Measurements from ENCODE around the gene DPF3.

The DPF3 gene

GRCh38 chr14:72699852-72700257 lies 194.0 kb downstream of the DPF3 start:
- DNase-seq (ENCODE audit: extremely low spot score, insufficient read length, low read depth) (no peak), FAIRE-seq (no peak)

- DNase-seq (ENCODE audit: extremely low spot score, insufficient read length, low read depth) (no peak), FAIRE-seq (no peak)
These were observed 194.5 kb downstream of the DPF3 start for GRCh38 chr14:72699443-72699842.

GRCh38 chr14:72692696-72693095 lies 201.2 kb downstream of the DPF3 start:
- no peak for FAIRE-seq
- no peak for DNase-seq (ENCODE audit: extremely low spot score, insufficient read length, low read depth)

GRCh38 chr14:72690324-72690723 lies 203.6 kb downstream of the DPF3 start:
- no peak for FAIRE-seq

GRCh38 chr14:72688990-72689671 lies 204.8 kb downstream of the DPF3 start:
- DNase-seq (ENCODE audit: extremely low spot score, insufficient read length, low read depth), result no peak
- FAIRE-seq, result no peak

More at GRCh38 chr14:72690324-72690723, 203.6 kb downstream of the DPF3 start:
- no peak for DNase-seq (ENCODE audit: extremely low spot score, insufficient read length, low read depth)

GRCh38 chr14:72686832-72687231 lies 207.1 kb downstream of the DPF3 start:
- DNase-seq (ENCODE audit: extremely low spot score, insufficient read length, low read depth) (no peak), FAIRE-seq (no peak)

- no peak for DNase-seq (ENCODE audit: extremely low spot score, insufficient read length, low read depth)
- no peak for FAIRE-seq
These were observed 207.8 kb downstream of the DPF3 start for GRCh38 chr14:72686101-72686500.

GRCh38 chr14:72685456-72685855 lies 208.4 kb downstream of the DPF3 start:
- FAIRE-seq, result no peak
- DNase-seq (ENCODE audit: extremely low spot score, insufficient read length, low read depth), result no peak

GRCh38 chr14:72683787-72684186 lies 210.1 kb downstream of the DPF3 start:
- FAIRE-seq (no peak), DNase-seq (ENCODE audit: extremely low spot score, insufficient read length, low read depth) (no peak)

- FAIRE-seq, result no peak
These were observed 211.7 kb downstream of the DPF3 start for GRCh38 chr14:72682188-72682587.

GRCh38 chr14:72680853-72681640 lies 212.9 kb downstream of the DPF3 start:
- DNase-seq (ENCODE audit: extremely low spot score, insufficient read length, low read depth) (no peak), FAIRE-seq (no peak)

More at GRCh38 chr14:72682188-72682587, 211.7 kb downstream of the DPF3 start:
- no peak for DNase-seq (ENCODE audit: extremely low spot score, insufficient read length, low read depth)

GRCh38 chr14:72679536-72680151 lies 214.3 kb downstream of the DPF3 start:
- DNase-seq (ENCODE audit: extremely low spot score, insufficient read length, low read depth) (no peak), FAIRE-seq (no peak)

GRCh38 chr14:72679141-72679535 lies 214.8 kb downstream of the DPF3 start:
- FAIRE-seq (no peak), DNase-seq (ENCODE audit: extremely low spot score, insufficient read length, low read depth) (no peak)

GRCh38 chr14:72678356-72678755 lies 215.5 kb downstream of the DPF3 start:
- FAIRE-seq (no peak), DNase-seq (ENCODE audit: extremely low spot score, insufficient read length, low read depth) (no peak)

GRCh38 chr14:72677664-72678063 lies 216.2 kb downstream of the DPF3 start:
- no peak for FAIRE-seq
- no peak for DNase-seq (ENCODE audit: extremely low spot score, insufficient read length, low read depth)

GRCh38 chr14:72675126-72675525 lies 218.8 kb downstream of the DPF3 start:
- FAIRE-seq (peak; percentile 38), DNase-seq (ENCODE audit: extremely low spot score, insufficient read length, low read depth) (no peak)

- no peak for FAIRE-seq
- no peak for DNase-seq (ENCODE audit: extremely low spot score, insufficient read length, low read depth)
These were observed 220.7 kb downstream of the DPF3 start for GRCh38 chr14:72673179-72673578.

- DNase-seq (ENCODE audit: extremely low spot score, insufficient read length, low read depth), result no peak
- FAIRE-seq, result no peak
These were observed 227.3 kb downstream of the DPF3 start for GRCh38 chr14:72666610-72667009.

GRCh38 chr14:72665259-72665658 lies 228.6 kb downstream of the DPF3 start:
- DNase-seq (ENCODE audit: extremely low spot score, insufficient read length, low read depth) (no peak), FAIRE-seq (no peak)

- DNase-seq (ENCODE audit: extremely low spot score, insufficient read length, low read depth), result no peak
These were observed 229.2 kb downstream of the DPF3 start for GRCh38 chr14:72664651-72665050.

More at GRCh38 chr14:72664651-72665050, 229.2 kb downstream of the DPF3 start:
- no peak for FAIRE-seq
